ENCODE data around the gene HDAC4. TPM values are rescaled to one million over a fixed set of nuclear protein-coding genes. Genes with fewer than 3 reads are reported as not detected.

Gene HDAC4
- total RNA-seq, 4 donors from 2014 or later, result 21.6 to 72.7 (median 35.2) TPM

DNA sequence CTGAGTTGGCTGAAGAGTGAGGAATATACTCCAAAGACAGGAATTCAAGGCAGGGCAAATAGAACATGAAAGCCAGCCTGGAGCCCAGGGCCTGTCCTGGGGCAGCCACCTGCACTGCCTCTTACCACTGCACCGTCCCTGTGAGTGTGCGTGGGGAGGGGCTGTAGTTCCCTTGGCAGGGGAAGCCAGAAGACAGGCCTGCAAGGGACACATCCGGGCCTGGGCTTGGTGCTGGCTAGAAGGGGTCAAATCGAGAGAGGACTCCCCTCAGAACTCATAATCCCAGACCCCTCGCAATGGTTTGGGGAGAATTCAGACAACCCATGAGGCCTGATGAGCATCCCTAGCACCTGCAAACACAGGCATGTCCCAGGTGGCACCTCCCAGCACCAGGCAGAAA, 87.0 kb downstream of the HDAC4 start:
- H3K27ac ChIP-seq, result peak overlapping the region; percentile 36 to 89 (median 84)
- peaks cover 0 to 10% (median 0%) of the 10 kb centered on the region in 3 donors for H3K36me3 ChIP-seq
- intact Hi-C loops (cut with DNase I), result no loop called here
- DNase-seq, result no peak
- WGBS, 2 donors, result 68 to 92% methylated on average over 2 to 3 of the region's 5 CpGs
- H3K4me3 ChIP-seq, result no peak overlapping the region
- H3K9me3 ChIP-seq, result no peaks in the 10 kb centered on the region
- TF ChIP-seq POLR2A (IDR thresholded peaks at IDR 0.05), result no peak
- TF ChIP-seq, protein P1, sequence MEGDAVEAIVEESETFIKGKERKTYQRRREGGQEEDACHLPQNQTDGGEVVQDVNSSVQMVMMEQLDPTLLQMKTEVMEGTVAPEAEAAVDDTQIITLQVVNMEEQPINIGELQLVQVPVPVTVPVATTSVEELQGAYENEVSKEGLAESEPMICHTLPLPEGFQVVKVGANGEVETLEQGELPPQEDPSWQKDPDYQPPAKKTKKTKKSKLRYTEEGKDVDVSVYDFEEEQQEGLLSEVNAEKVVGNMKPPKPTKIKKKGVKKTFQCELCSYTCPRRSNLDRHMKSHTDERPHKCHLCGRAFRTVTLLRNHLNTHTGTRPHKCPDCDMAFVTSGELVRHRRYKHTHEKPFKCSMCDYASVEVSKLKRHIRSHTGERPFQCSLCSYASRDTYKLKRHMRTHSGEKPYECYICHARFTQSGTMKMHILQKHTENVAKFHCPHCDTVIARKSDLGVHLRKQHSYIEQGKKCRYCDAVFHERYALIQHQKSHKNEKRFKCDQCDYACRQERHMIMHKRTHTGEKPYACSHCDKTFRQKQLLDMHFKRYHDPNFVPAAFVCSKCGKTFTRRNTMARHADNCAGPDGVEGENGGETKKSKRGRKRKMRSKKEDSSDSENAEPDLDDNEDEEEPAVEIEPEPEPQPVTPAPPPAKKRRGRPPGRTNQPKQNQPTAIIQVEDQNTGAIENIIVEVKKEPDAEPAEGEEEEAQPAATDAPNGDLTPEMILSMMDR (IDR thresholded peaks at IDR 0.05), result no peak
- H3K4me1 ChIP-seq, result peaks cover under 1 to 80% (median 24%) of the 10 kb centered on the region in 3 donors
- no peaks in the 10 kb centered on the region for H3K27me3 ChIP-seq

DNA sequence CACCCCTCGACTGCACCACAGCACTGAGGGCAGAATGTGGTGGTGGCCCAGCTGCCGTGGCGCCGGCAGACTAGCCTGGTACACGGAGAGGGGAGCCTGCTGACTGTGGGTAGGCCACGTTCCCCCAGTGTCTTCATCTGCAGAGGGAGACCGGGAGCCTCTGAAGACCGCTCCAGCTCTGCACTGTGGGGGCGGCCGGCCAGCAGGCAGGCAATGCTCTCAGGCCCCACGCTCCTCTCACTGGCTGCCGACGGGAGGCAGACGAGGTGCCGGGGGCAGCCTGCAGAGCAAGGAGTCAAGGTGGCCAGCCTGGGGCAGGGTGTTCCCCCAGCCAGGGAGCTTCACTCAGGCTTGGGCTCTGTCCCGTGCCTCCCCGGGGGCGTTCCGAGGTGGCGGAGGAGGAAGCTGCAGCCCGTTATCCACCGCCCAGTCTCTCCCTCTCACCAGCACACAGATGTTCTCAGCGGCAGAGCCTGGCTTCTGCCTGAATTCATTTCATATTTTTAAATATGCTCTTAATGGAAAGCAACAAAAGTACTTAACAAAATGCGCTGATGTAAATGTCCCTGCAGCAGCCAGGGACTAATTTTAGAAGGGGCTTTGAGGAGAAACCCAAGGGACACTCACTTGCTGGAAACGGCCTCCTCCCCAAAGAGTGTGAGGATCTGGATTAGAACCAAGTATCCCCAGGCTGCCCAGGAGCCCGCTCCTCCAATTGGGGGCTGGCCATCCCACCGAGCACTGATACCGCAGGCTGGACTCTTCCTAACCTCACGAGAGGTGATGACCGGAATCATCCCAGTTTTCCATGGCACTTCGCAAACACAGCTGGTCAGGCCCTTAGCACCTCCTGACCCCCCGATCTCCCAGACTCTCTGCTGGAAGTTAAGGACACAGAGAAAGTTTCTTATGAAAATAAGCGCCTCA, 87.8 kb downstream of the HDAC4 start:
- Histone ChIP-seq H3K27me3 (no peaks in the 10 kb centered on the region), H3K4me1 (peaks cover 0 to 80% (median 16%) of the 10 kb centered on the region in 3 donors), H3K36me3 (peaks cover 0 to 10% (median 0%) of the 10 kb centered on the region in 3 donors), H3K9me3 (no peaks in the 10 kb centered on the region), H3K27ac (peak overlapping the region; percentile 36 to 89 (median 84)), H3K4me3 (peak overlapping the region in 1 of 4 donors; percentile 35)
- intact Hi-C loops (cut with DNase I), result no loop called here
- 71 to 83% methylated on average over 11 to 18 of the region's 33 CpGs for WGBS, 2 donors
- no peak for TF ChIP-seq POLR2A (IDR thresholded peaks at IDR 0.05)
- TF ChIP-seq, protein P1 (IDR thresholded peaks at IDR 0.05), result no peak
- DNase-seq, result no peak

DNA sequence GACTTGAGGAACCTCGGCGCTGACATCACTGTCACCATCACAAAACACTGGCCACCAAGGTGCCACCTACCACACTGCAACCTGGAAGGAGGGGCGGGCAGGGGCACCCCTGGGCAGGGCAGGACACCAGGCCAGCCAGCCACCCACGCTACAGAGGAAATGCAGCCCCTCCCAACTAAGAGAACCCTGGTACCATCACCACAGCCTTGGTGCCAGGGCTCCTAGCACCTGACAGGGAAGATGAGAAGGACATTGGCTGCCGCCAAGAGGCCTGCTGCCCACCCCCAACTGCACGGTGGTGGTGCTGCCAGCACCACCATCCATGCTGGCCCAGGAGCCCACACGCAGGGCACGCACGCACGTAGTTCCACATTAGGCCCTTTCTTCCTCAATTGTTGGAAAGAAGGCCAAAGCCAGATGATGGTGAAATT, 88.7 kb downstream of the HDAC4 start:
- no peaks in the 10 kb centered on the region for H3K9me3 ChIP-seq
- WGBS, 2 donors, result 87 to 92% methylated on average over 3 to 4 of the region's 10 CpGs
- intact Hi-C loops (cut with DNase I), result no loop called here
- H3K4me1 ChIP-seq, result peaks cover 0 to 78% (median 17%) of the 10 kb centered on the region in 3 donors
- no peak for TF ChIP-seq POLR2A (IDR thresholded peaks at IDR 0.05)
- TF ChIP-seq, protein P1 (IDR thresholded peaks at IDR 0.05), result no peak
- H3K27me3 ChIP-seq, result no peaks in the 10 kb centered on the region
- no peak overlapping the region for H3K4me3 ChIP-seq
- H3K27ac ChIP-seq, result peak overlapping the region; percentile 16 to 89 (median 84)
- peaks cover 0 to 10% (median 0%) of the 10 kb centered on the region in 3 donors for H3K36me3 ChIP-seq
- DNase-seq, result no peak

DNA sequence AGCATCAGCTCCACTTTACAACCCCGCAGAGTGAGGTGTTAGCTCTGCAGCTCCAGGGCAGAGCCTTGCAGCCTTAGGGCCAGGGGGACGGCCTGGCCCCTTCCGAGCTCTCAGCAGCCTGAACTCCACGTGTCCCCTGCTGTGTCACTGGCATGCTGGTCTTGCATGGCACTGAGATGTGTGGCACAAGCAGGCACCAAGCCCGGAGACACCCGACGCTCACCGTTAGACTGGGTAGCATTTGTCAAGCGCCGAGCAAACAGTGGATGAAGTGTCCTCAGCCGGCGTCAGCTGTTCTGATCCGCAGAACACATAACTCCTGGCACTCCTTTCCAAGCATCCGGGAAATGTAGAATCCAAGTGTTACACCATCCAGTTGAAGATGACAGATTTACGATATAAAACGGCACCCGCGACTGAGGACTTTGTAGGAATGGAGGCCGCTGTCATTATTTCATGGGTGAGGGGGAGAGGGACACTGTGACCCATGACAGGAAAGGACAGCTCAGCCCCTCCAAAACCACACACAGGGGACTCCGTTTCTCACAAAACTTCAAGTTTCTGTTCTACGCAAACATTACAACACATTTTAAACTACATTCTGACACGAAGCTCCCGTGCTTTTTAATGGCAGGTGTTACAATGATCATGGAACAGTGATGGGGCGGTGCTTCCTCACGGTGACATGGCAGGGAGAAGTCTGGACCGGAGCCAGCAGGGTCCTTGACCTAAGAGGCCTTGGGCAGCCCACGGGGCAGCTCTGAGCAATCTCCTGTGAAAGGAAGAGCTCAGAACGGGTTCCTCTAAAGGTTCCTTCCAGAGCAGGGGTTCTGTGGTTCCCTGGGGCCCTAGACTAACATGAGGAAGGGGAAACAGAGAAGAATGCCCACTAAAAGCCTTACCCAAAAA, 89.4 kb downstream of the HDAC4 start:
- Histone ChIP-seq H3K36me3 (peaks cover 0 to 10% (median 0%) of the 10 kb centered on the region in 3 donors), H3K4me1 (peaks cover 0 to 78% (median 24%) of the 10 kb centered on the region in 3 donors), H3K4me3 (peak overlapping the region in 1 of 4 donors; percentile 18), H3K9me3 (no peaks in the 10 kb centered on the region), H3K27ac (peak overlapping the region; percentile 53 to 89 (median 84)), H3K27me3 (no peaks in the 10 kb centered on the region)
- 80 to 88% methylated on average over 11 to 12 of the region's 28 CpGs for WGBS, 2 donors
- DNase-seq, result no peak
- TF ChIP-seq POLR2A (IDR thresholded peaks at IDR 0.05), result no peak
- TF ChIP-seq, protein P1 (IDR thresholded peaks at IDR 0.05), result no peak
- intact Hi-C loops (cut with DNase I), result no loop called here
